HepG2 (cell line): Measurements from ENCODE around the gene CPSF4. TPM values are rescaled to one million over a fixed set of nuclear protein-coding genes. Genes with fewer than 3 reads are reported as not detected.

Source experiments
- ATAC-seq: fragments of 200-7000 bp; cut with Tn5 transposase; 3 replicates; pipeline ENCODE4 v1.9.1; 2020; ENCODE audit warnings: mild to moderate bottlenecking, moderate library complexity
- BruUV-seq: library from RNA; stranded (reverse); fragments of 400-500 nt; replicated peaks from 2 replicates; lab custom pipeline; 2021; lab: Mats Ljungman, UMichigan
- CTCF ChIA-PET: fragments of 300-600 bp; formaldehyde crosslinking; extraction: SDS; loops from one replicate; lab custom pipeline; 2021; ENCODE audit warnings: low total read pairs, inconsistent platforms, low intra/inter-chr PET ratio; lab: Yijun Ruan, JAX
- POLR2A ChIA-PET: fragments of 350-600 bp; sonication (Branson Sonifier 250); formaldehyde crosslinking; loops from one replicate; lab custom pipeline; 2020; ENCODE audit warnings: antibody characterized with exemption, inconsistent platforms; lab: Yijun Ruan, JAX
- DNase-seq: peaks from one replicate; pipeline ENCODE4 v3.0.0-alpha.2; 2015; ENCODE audit warnings: low spot score
- FAIRE-seq: peaks from 3 replicates; lab custom pipeline; 2011; peaks lifted over from hg19 to GRCh38; lab: Jason Lieb, UNC
- H2AFZ ChIP-seq: one replicate; pipeline ENCODE4 v1.6.1; 2011; ENCODE audit warnings: low read length, inconsistent platforms
- H3K27ac ChIP-seq: fragments of 300-600 bp; 3 replicates; pipeline ENCODE4 v1.8.0; 2011; ENCODE audit warnings: mixed run types, mild to moderate bottlenecking, mixed read lengths, low read length, inconsistent platforms; ENCODE audit not compliant: insufficient read depth; ENCODE audit errors: extremely low read length
- H3K27me3 ChIP-seq, 2 experiments: fragments of 200-600 bp in 1 of 2; 2 replicates in 1 of 2; 3 replicates in 1 of 2; pipeline versions ENCODE4 v1.6.0 to v1.8.0; 2011; ENCODE audit warnings: low read length in 2 of 2, mild to moderate bottlenecking in 2 of 2, moderate library complexity in 2 of 2, inconsistent platforms in 1 of 2; ENCODE audit not compliant: insufficient read depth in 2 of 2, control insufficient read depth in 1 of 2
- H3K36me3 ChIP-seq, 2 experiments: fragments of 200-600 bp in 1 of 2; replicated peaks in 1 of 2; 2 replicates in 1 of 2; 3 replicates in 1 of 2; pipeline versions ENCODE4 v1.5.1 to v1.8.0; 2011; ENCODE audit warnings: low read length in 2 of 2, inconsistent platforms in 1 of 2; ENCODE audit not compliant: insufficient read depth in 2 of 2, control insufficient read depth in 1 of 2
- H3K4me1 ChIP-seq: 2 replicates; pipeline ENCODE4 v1.5.1; 2012; ENCODE audit warnings: low read length, inconsistent platforms; ENCODE audit not compliant: insufficient read depth
- H3K4me2 ChIP-seq: 2 replicates; pipeline ENCODE4 v1.6.0; 2011; ENCODE audit warnings: low read depth, low read length, inconsistent platforms
- H3K4me3 ChIP-seq, 3 experiments: fragments of 200-600 bp in 1 of 3; sonication (generic), shearing (Covaris generic) in 1 of 3; replicated peaks in 1 of 3; 2 replicates each; pipeline ENCODE4 v1.5.1; 2011 to 2016; ENCODE audit warnings: low read length in 3 of 3, inconsistent platforms in 2 of 3, low read depth in 2 of 3, mild to moderate bottlenecking in 2 of 3, control low read depth in 1 of 3, mixed read lengths in 1 of 3; ENCODE audit not compliant: insufficient read depth in 1 of 3
- H3K79me2 ChIP-seq: one replicate; pipeline ENCODE4 v1.6.1; 2011; ENCODE audit warnings: low read length, inconsistent platforms; ENCODE audit not compliant: insufficient read depth
- H3K9ac ChIP-seq: 2 replicates; pipeline ENCODE4 v1.6.0; 2011; ENCODE audit warnings: mild to moderate bottlenecking, low read depth, low read length, inconsistent platforms; ENCODE audit not compliant: insufficient read depth
- H3K9me3 ChIP-seq: 2 replicates; pipeline ENCODE4 v1.5.1; 2012; ENCODE audit warnings: mild to moderate bottlenecking, low read length
- H4K20me1 ChIP-seq: 2 replicates; pipeline ENCODE4 v1.6.0; 2011; ENCODE audit warnings: inconsistent platforms, mild to moderate bottlenecking, low read length, moderate library complexity; ENCODE audit not compliant: insufficient read depth
- CREM ChIP-seq, 2 experiments: sonication (generic) in 1 of 2; formaldehyde crosslinking in 1 of 2; IDR thresholded peaks; 2 replicates each; pipeline versions ENCODE4 v1.4.0 to v1.6.1; 2016 to 2020; ENCODE audit warnings: antibody characterized with exemption in 1 of 2, mild to moderate bottlenecking in 1 of 2, missing genetic modification reagents in 1 of 2
- KIAA2018 ChIP-seq: sonication (generic); formaldehyde crosslinking; IDR thresholded peaks from 2 replicates; pipeline ENCODE4 v1.5.0; 2020; ENCODE audit warnings: mild to moderate bottlenecking, missing genetic modification reagents, borderline replicate concordance
- NFYB ChIP-seq: sonication (generic); formaldehyde crosslinking; IDR thresholded peaks from 2 replicates; pipeline ENCODE4 v1.4.0; 2020; ENCODE audit warnings: missing genetic modification reagents
- ZFP36 ChIP-seq: fragments of 150-350 bp; IDR thresholded peaks from 2 replicates; pipeline ENCODE4 v1.6.1; 2018; ENCODE audit warnings: borderline replicate concordance, low read length, low read depth; ENCODE audit not compliant: partially characterized antibody
- ZNF432 ChIP-seq: sonication (generic); formaldehyde crosslinking; IDR thresholded peaks from 2 replicates; pipeline ENCODE4 v1.5.0; 2020; ENCODE audit warnings: missing genetic modification reagents, mild to moderate bottlenecking, borderline replicate concordance
- ZNF879 ChIP-seq: sonication (generic); formaldehyde crosslinking; IDR thresholded peaks from 2 replicates; pipeline ENCODE4 v1.8.1; 2023; ENCODE audit warnings: missing genetic modification reagents
- WGBS: methylation state at CpG from one replicate; pipeline ENCODE4 v1.1.6; 2017; ENCODE audit warnings: low lambda C conversion rate; 5-methylcytosine and 5-hydroxymethylcytosine counted together
- in situ Hi-C: cut with HindIII; loops from 2 replicates; pipeline ENCODE4 v1.10.0; 2017; ENCODE audit warnings: low pct_unique_long_range_greater_than_20kb; ENCODE audit not compliant: extremely low pct_ligation_motif_present
- intact Hi-C: fragments of 100-400 bp; cut with micrococcal nuclease; formaldehyde crosslinking; loops from one replicate; pipeline ENCODE4 v1.10.0; 2022; ENCODE audit not compliant: unreplicated experiment
- polyA plus RNA-seq, 8 experiments: library from polyadenylated mRNA; depleted of rRNA in 3 of 8; stranded (reverse) in 7 of 8; unstranded in 1 of 8; fragments of >200 nt; fragmentation: Illumina TruSeq in 4 of 8; extraction: Trizol in 4 of 8; gene quantifications; 2 replicates each; pipeline versions ENCODE4 v1.2.1 to v1.2.3, GENCODE V29; 2011 to 2016; ENCODE audit warnings: low read depth in 4 of 8, missing spikeins in 1 of 8, mixed read lengths in 1 of 8; ENCODE audit not compliant: insufficient read depth in 1 of 8
- total RNA-seq, 5 experiments: library from RNA; depleted of rRNA; stranded (reverse); fragments of >200 nt; fragmentation: Illumina TruSeq; extraction: Trizol; gene quantifications; 2 replicates each; pipeline ENCODE4 v1.2.3, GENCODE V29; 2016; ENCODE audit warnings: low read depth in 1 of 5
- TF ChIP-seq, protein P1 (sequence below): sonication (generic); formaldehyde crosslinking; IDR thresholded peaks from 2 replicates; pipeline ENCODE4 v1.5.0; 2020; ENCODE audit warnings: mild to moderate bottlenecking, missing genetic modification reagents
- TF ChIP-seq, protein P2 (sequence below): IDR thresholded peaks from 2 replicates; pipeline ENCODE4 v1.6.1; 2016; ENCODE audit warnings: missing genetic modification reagents, missing compliant biosample characterization

The CPSF4 gene
- total and polyA plus RNA-seq, 2 of the 13 experiments (the other 11 are each of a cell fraction or from before 2014, with no cell fraction given), result 34.1 to 49.6 TPM

GRCh38 chr7:99468336-99468918 lies 29.7 kb downstream of the CPSF4 start:
- no peak for FAIRE-seq
- CTCF ChIA-PET, result no interaction called here

More at GRCh38 chr7:99468336-99468918, 29.7 kb downstream of the CPSF4 start:
- TF ChIP-seq, protein P1, sequence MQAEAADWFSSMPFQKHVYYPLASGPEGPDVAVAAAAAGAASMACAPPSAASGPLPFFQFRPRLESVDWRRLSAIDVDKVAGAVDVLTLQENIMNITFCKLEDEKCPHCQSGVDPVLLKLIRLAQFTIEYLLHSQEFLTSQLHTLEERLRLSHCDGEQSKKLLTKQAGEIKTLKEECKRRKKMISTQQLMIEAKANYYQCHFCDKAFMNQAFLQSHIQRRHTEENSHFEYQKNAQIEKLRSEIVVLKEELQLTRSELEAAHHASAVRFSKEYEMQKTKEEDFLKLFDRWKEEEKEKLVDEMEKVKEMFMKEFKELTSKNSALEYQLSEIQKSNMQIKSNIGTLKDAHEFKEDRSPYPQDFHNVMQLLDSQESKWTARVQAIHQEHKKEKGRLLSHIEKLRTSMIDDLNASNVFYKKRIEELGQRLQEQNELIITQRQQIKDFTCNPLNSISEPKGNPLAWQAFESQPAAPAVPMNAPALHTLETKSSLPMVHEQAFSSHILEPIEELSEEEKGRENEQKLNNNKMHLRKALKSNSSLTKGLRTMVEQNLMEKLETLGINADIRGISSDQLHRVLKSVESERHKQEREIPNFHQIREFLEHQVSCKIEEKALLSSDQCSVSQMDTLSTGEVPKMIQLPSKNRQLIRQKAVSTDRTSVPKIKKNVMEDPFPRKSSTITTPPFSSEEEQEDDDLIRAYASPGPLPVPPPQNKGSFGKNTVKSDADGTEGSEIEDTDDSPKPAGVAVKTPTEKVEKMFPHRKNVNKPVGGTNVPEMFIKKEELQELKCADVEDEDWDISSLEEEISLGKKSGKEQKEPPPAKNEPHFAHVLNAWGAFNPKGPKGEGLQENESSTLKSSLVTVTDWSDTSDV (CRISPR knock-in tag), result no peak
- TF ChIP-seq NFYB (CRISPR knock-in tag) (no peak), ZFP36 (no peak), ZNF432 (CRISPR knock-in tag) (no peak), ZNF879 (no peak), KIAA2018 (no peak), CREM (IDR thresholded peaks at IDR 0.05) (no peak), CREM (CRISPR knock-in tag; IDR thresholded peaks at IDR 0.05) (no peak)
- TF ChIP-seq, protein P2, sequence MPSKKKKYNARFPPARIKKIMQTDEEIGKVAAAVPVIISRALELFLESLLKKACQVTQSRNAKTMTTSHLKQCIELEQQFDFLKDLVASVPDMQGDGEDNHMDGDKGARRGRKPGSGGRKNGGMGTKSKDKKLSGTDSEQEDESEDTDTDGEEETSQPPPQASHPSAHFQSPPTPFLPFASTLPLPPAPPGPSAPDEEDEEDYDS (CRISPR knock-in tag), result no peak
- Histone ChIP-seq H3K9ac (no peak overlapping the region), H3K4me2 (no peak overlapping the region), H3K36me3 (peaks cover 0 to 4% of the 10 kb centered on the region in 2 experiments; a peak in 3 of 5 replicates), H2AFZ (no peak overlapping the region), H3K9me3 (no peaks in the 10 kb centered on the region), H3K4me3 (no peak overlapping the region), H4K20me1 (peaks cover 4% of the 10 kb centered on the region; the same call in 1 of the 2 replicates), H3K27me3 (no peaks in the 10 kb centered on the region; a peak in 1 of 5 replicates), H3K27ac (no peak overlapping the region), H3K4me1 (peaks cover 40% of the 10 kb centered on the region), H3K79me2 (peaks cover 32% of the 10 kb centered on the region)
- intact Hi-C loops, result no loop called here
- DNase-seq, result no peak
- WGBS, result 87% methylated on average over 22 of the region's 29 CpGs
- no TSS peak for BruUV-seq
- ATAC-seq, result no peak
- in situ Hi-C loops, result no loop called here
- POLR2A ChIA-PET, result interaction anchor here (1.1 kb wide), 1 partner anchor 32 kb away, joined by 3 read pairs; no protein-coding TSS in a partner anchor
